Stimulated activated CD8-positive, alpha-beta memory T cell treated with anti-CD3 and anti-CD28 coated beads, Interleukin-4, amount 100 ng/mL, for 24 hours (primary cell): ENCODE measurements around the gene CORT.
"Not testable (repeated sequence)": the region's sequence is repeated elsewhere in the genome, so short reads cannot be mapped to it uniquely, and the experiment has no call there.

Experiments used
- DNase-seq: peaks from one replicate; pipeline ENCODE4 v3.0.0-alpha.2; 2020; ENCODE audit warnings: low read depth

CORT gene, protein sequence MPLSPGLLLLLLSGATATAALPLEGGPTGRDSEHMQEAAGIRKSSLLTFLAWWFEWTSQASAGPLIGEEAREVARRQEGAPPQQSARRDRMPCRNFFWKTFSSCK

DNA sequence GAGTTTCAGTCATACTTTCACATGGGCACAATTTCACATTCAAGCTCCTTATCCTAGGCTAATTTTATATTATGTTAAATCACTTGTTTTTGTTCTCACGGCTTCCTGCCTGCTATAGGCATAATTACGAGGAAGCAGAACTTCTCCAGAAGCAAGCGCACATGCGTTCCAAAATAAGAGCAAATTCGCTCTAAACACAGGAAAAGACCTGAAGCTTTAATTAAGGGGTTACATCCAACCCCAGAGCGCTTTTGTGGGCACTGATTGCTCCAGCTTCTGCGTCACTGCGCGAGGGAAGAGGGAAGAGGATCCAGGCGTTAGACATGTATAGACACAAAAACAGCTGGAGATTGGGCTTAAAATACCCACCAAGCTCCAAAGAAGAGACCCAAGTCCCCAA lies at the start of gene CORT:
CORT (plus strand) TSS at position 281 of the 400 bp plus-strand sequence. CDS start 193 bp downstream, outside the sequence.
- DNase-seq = no peak

DNA sequence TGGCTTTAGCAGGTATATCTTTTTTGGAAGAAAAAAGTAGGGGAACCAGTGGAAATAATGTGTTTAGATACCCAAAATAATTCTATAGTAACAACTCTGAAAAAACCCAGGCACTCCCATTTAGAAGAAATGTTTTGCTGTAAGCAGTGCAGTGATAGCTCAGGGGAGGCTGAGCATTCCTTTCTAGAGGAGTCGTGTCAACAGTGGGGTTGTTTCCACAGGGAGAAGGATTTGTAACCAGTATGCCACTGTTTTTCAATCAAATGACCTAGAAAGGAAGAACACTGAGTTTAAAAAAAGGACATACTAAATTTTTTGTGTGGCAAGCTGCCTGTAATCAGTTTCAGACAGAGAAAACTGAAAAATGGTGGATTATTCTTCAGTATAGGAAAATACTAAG lies 48.5 kb upstream of the CORT start:
- DNase-seq = no peak

DNA sequence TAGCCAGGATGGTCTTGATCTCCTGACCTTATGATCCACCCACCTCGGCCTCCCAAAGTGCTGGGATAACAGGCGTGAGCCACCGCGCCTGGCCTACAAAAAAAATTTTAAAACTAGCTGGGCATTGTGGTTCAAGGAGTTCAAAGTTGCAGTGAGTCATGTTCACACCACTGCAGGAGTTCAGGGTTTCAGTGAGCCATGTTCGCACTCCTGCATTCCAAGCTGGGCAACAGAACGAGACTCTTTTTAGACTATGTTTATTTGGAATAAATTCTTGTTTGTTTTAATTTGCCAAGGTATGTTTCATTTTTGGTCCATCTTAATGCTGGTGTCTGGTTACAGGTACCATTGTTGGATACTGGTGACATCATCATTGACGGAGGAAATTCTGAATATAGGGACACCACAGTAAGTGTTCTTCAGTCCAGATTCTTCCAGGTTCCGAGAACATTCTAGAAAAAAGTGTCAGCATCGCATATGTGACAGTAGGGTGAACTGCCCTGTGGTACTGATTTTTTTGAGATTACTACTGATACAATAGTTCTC lies 47.0 kb upstream of the CORT start:
- DNase-seq = no peak

DNA sequence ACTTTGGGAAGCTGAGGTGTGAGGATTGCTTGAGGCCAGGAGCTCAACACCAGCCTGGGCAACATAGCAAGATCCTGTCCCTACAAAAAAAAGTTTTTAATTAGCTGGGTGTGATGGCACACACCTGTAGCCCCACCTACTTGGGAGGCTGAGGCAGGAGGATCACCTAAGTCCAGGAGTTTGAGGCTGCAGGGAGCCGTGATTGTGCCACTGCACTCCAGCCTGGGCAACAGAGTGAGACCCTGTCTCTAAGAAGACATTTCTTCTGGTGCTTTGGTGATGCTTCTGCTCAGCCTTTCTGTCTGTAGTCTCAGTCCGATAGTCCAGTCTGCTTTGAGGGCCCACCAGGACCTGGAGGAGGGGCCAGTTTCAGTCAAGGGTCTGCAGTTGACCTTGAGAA lies 42.6 kb upstream of the CORT start:
- DNase-seq = no peak

DNA sequence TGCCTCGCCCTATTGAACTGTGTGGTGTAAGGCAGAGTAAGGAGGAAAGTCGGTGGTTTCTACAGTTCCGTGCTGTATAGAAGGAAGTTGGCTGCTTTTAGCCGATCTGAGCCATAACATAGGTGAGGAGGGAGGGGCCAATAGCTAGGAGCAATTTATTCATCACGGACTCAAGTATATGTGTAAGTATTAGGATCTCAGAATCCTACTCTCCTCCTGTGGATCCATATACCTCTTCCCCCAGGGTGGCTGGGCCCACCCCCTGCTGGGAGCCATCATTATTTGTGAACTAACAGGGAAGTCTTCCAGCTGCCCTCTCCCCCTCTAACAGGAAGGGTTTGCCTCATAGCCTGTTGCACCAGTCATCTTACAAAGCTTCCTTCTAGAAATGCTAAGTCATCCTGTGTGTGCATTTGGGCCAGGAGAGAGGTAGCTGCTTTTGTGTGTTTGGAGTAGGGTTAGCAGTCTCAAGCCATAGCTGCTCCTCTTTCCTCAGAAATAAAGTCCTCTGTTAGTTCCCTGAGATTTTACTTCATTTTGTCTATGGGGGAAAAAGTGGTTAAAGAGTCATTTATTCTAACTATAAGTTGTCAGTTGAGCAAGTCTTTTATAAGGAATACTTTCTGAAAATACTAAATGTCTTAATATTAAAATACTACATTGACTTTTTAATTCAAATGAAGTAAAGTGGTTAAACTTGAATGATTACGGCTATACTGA lies 34.5 kb upstream of the CORT start:
- no peak for DNase-seq

DNA sequence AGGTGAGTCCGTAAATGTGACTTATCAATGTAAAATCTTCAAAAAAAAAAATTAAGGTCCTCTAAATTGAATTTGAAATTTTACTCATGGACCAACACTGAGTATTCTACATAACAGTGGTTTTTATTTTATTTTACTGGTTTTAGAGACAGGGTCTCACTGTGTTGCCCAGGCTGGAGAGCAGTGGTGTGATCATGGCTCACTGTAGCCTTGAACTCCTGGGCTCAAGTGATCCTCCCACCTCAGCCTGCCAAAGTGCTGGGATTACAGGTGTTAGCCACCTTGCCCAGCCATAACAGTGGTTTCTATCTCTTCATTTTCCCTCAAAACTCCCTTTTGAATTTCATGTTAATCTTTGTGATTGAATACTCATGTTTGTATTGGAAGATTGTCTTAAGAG lies 33.9 kb upstream of the CORT start:
- not testable (repeated sequence) for DNase-seq

DNA sequence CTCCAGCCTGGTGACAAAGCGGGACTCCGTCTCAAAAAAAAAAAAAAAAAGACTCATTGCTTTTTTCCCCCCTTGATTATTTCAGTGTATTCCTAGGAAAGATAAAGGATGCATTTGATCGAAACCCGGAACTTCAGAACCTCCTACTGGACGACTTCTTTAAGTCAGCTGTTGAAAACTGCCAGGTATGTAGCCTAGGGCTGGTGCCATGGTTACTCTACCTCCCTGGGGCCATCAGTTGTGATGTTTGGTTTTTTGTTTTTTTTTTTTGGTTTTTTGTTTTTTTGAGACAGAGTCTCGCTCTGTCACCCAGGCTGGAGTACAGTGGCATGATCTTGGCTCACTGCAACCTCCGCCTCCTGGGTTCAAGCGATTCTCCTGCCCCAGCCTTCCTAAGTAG lies 31.1 kb upstream of the CORT start:
- not testable (repeated sequence) for DNase-seq

DNA sequence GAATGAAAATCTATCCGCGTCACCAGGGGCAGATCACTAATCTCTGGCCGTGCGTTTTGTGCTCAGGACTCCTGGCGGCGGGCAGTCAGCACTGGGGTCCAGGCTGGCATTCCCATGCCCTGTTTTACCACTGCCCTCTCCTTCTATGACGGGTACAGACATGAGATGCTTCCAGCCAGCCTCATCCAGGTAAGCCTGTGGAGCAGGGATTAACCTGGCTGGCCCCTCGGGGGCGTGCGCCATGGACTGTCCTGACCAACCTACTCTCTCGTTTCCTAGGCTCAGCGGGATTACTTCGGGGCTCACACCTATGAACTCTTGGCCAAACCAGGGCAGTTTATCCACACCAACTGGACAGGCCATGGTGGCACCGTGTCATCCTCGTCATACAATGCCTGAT lies 30.5 kb upstream of the CORT start:
- DNase-seq = no peak

DNA sequence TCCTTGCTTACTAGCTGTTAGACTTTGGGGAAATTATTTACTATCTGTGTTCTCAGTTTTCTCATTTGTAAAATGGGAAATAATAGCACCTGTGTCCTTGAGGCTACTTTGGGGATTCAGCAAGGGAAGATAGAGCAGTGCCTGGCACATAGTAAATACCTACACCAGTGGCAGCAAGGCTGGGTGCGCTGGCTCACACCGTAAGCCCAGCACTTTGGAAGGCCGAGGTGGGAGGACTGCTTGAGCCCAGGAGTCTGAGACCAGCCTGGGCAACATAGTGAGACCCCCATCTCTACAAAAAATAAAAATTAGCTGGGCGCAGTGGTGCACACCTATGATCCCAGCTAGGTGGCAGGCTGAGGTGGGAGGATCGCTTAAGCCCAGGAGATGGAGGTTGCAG lies 28.2 kb upstream of the CORT start:
- DNase-seq = no peak

DNA sequence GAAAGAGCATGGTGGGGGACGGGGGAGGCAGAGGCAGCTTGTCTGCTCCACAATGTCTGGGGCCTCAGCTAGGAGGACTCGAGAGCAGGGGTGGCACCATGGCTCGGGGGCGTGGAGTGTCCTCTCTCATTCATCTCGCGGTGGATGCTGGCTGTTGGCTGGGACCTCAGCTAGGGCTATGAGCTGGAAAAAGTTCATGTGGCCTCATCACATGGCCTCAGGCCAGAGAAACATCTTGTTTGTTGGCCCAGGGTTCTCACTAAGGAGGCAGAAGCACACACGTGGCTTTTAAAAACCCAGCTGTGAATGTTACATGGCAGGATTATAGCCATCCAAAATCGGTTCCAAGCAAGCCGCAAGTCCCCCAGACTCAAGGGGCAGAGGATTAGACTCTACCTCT lies 25.8 kb upstream of the CORT start:
- no peak for DNase-seq

DNA sequence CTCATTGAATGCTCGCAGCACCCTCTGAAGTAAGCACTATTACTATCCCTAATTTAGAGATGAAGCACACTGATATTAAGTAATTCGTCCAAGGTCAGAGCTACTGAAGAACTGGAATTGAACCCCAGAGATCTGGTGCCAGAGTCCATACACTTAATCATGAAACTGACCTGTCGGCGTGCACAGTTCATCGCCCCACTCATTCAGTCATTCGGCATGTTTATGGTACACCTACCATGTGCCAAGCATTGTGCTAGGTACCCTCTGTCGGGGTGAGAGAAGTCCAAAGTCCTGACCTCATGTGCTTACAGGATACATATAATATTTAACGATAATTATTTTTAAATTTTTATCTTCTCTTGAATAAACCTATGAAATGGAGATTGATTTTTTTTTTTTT lies 25.2 kb upstream of the CORT start:
- DNase-seq = no peak

DNA sequence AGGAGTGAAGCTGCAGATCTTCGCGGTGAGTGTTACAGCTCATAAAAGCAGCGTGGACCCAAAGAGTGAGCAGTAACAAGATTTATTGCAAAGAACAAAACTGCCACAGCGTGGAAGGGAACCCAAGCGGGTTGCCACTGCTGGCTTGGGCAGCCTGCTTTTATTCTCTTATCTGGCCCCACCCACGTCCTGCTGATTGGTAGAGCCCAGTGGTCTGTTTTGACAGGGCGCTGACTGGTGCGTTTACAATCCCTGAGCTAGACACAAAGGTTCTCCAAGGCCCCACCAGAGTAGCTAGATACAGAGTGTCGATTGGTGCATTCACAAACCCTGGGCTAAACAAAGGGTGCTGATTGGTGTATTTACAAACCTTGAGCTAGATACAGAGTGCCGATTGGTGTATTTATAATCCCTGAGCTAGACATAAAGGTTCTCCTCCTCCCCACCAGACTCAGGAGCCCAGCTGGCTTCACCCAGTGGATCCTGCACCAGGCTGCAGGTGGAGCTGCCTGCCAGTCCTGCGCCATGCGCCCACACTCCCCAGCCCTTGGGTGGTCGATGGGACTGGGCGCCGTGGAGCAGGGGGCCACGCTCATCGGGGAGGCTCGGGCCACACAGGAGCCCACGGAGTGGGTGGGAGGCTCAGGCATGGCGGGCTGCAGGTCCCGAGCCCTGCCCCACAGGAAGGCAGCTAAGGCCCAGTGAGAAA lies 23.9 kb upstream of the CORT start:
- not testable (repeated sequence) for DNase-seq

DNA sequence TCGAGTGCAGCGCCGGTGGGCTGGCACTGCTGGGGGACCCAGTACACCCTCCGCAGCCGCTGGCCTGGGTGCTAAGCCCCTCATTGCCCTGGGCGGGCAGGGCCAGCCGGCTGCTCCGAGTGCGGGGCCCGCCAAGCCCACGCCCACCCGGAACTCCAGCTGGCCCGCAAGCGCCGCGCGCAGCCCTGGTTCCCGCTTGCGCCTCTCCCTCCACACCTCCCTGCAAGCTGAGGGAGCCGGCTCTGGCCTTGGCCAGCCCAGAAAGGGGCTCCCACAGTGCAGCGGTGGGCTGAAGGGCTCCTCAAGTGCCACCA lies 23.3 kb upstream of the CORT start:
- DNase-seq = not testable (repeated sequence)

DNA sequence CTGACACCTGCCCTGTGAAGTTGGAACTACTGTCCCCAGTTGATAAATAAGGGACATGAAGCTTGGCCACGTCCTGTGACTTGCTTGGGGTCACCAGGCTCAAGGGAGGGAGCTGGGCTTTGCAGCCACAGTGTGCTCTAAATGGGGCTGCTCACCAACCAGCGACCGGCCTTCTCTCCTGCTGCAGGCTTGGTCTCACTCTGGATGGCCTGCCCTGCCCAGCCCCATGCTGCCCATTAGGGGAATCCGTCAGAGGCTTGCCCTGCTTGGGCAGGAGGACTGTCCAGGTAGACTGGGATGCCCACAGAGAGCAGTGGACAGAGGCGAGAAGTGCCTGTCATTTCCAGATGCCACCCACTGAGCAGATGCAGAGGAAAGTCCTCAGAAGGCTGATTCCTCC lies 20.8 kb upstream of the CORT start:
- no peak for DNase-seq

DNA sequence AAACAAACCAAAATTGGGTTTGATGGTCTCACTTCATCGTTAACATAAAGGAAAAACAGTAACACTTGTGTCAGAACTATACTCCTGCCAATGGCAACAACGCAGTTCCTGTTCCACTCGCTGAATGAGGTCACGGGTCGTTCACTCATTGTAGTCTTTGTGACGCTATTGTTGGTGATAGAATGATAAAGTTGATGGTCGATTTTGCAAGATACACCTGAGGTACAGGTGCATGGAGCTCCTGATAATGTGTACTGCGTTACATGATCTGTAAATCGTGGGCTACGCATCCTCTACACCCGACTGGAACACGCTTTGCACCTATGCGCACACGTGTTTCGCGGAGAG lies 20.0 kb upstream of the CORT start:
- DNase-seq = no peak

DNA sequence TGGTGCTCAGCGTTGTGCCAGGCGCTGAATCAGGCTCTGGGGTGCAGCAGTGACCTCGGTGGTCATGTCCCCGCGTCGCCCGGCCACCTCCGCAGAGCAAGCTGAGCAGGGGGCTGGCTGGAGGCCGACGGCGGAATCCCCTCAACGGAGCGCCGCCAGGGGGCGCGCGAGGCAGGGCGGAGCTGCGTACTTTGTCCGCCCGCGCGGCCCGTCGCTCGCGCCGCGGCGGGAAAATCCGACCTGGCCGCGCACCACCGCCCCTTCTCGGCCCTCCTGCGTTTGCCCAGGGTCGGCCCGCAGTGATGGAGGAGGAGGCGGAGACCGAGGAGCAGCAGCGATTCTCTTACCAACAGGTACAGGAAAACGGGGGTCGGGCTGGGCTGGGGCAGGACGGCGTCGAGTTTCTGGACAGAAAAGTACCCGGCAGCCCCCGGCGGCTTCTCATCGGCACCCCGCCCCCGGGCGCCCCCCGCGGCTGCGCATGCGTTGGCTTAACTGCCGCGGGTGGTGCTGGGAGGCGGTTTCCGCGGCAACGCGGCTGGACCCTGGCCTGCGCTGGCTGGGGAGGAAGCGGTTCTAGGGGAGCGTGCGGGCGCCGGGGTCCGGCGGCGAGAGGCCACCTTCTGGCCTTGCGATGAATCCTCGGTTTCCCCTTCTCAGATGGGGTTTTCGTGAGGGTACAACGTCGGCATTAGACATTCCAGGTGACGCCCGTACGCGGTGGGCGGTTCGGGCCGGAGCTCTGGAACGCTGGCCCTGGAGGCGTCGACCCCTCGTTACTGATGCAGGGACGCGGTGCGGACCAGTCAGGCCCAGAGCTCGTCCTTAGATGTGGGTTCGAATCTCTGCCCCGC lies 19.4 kb upstream of the CORT start, which contains the start of gene CENPS:
CENPS (plus strand) TSS at position 218 of the 854 bp plus-strand sequence; CDS start at position 303, 85 bp downstream.
- peak; percentile 95 for DNase-seq

DNA sequence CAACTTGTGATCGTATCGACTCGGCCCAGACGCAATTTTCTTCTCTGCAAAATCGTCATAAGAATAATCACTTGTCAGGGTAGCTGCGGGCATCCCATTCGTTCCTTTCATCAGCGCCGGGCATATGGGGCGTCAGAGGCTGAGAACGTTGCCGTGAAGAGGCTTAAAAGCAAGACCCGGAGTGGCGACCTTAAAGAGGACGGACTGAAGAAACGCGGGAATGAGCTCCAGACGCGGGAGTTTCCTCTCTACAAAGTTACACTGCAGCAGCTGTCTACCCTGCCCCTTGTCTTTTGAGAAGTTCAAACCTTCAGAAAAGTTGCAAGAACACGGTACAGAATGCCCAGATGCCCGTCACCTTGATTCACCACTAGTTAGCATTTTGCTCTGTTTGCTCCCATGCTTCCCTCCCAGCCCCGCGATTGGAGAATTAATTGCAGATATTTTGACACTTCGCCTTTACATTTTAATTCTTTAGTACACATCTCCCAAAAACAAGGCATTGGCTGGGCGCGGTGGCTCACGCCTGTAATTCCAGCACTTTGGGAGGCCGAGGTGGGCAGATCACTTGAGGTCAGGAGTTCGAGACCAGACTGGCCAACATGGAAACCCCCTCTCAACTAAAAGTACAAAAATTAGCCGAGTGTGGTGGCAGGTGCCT lies 18.6 kb upstream of the CORT start:
- no peak for DNase-seq

DNA sequence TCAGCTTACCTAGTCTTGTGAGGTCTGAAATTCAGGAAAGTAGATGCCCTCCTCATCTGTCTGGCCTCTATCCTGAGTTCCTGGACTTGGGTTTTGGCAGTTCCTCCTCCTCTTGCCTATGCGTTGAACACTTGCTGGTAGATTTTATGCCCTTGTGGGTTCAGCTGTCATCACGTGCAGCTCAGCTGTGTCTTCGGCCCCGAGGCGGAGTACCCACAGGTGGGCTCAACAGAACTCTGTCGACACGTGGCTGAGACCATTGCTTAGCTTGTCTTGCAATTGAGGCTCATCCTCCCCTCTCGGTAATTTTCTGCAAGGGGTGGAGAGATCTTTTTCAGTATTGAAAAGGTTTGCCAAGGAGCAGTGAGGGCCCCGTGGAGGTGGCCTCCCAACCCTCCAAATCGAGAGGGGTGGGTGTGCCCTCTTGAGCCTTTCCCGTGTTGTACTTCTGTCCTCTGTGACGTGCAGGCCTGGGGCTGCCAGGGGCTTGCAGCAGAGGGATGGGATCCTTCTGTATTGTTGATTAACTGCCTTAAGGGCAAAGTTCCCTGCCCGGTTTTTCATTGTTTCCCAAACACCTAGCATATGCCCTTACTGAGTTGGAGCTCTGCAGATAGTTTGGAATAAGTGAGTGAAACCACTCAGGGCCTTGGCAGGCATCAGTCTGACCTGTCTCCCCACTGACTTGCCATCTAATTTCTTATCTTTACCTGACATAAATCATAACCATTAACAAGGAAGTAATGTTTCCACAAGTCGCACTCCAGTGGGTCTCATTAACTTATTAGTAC lies 16.7 kb upstream of the CORT start:
- DNase-seq = no peak

DNA sequence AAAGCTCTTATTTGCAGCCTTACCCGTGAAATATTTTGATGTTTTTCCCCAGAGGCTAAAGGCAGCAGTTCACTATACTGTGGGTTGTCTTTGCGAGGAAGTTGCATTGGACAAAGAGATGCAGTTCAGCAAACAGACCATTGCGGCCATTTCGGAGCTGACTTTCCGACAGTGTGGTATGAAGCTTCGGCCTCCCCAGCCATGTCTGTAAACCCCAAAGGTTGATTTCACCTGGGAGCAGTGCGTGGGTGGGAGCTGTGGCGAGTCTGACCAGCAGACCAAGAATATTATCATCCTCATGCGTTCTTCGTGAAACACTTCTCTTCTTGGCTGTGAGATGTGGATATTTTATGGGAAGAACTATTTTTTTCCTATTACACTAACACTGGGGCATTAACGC lies 16.0 kb upstream of the CORT start:
- no peak for DNase-seq

DNA sequence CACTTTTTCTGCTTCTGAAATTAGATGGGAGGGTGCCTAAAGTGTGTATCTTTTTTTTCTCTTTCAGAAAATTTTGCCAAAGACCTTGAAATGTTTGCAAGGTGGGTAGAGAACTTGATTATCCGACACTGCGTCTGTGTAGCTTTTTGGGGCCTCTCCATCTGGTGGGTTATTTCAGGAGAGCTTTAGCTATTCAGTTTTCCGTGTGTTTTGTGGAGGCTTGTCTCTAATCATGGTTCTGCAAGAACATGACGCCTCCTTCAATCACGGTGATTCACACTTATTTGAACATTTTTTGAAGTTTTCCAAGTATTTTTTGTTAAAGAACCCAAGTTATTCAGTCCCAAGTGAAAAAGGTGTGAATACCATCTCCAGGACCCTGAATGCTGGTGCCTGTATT lies 15.2 kb upstream of the CORT start:
- DNase-seq = no peak

DNA sequence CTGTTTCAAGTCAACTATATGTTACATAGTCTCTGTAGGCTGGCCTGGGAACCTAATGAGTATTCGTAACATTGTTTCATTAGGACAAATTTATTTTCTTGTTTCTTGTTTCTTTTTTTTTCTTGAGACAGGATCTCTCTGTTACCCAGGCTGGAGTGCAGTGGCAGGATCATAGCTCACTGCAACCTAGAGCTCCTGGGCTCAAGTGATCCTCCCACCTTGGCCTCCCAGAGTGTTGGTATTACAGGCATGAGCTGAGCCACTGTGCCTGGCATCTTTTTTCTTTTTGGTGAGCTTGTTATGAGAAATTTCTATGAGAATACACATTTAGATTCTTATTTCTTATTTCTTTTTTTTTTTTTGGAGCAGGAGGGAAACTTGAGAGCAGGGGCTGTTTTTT lies 12.8 kb upstream of the CORT start:
- no peak for DNase-seq
